Testis (tissue), 2 donors: Measurements from ENCODE around the gene BBS10.

Source experiments
- POLR2A ChIP-seq: fragments of 450-650 bp; IDR thresholded peaks from one replicate; pipeline ENCODE4 v1.6.1; 2017; ENCODE audit warnings: antibody characterized with exemption, mild to moderate bottlenecking, moderate library complexity
- TF ChIP-seq, protein P1 (sequence below), 3 experiments: fragments of 450-650 bp in 2 of 3; fragments of 200-600 bp in 1 of 3; sonication (generic) in 1 of 3; IDR thresholded peaks; one replicate each; pipeline ENCODE4 v1.5.1; 2016 to 2019; ENCODE audit warnings: antibody characterized with exemption in 3 of 3, mild to moderate bottlenecking in 2 of 3, moderate library complexity in 1 of 3

DNA sequence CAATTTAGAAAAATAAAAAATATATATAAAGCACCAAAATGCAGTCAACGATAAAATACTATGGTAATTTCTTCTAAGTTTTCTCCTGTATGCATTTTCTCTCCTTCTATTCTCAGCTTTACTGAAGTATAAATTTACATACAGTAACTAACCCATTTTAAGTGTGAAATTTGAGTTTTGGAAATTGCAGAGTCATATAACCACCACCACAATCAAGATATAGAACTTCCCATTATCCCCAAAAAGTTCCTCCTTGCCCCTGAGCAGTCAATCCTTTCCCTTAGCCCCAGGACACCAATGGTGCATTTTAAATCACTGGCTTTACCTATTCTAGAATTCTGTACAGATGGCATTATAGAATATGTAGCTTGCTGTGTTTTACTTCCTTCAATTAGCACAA is 31.0 kb upstream of the BBS10 start:
- TF ChIP-seq, protein P1, sequence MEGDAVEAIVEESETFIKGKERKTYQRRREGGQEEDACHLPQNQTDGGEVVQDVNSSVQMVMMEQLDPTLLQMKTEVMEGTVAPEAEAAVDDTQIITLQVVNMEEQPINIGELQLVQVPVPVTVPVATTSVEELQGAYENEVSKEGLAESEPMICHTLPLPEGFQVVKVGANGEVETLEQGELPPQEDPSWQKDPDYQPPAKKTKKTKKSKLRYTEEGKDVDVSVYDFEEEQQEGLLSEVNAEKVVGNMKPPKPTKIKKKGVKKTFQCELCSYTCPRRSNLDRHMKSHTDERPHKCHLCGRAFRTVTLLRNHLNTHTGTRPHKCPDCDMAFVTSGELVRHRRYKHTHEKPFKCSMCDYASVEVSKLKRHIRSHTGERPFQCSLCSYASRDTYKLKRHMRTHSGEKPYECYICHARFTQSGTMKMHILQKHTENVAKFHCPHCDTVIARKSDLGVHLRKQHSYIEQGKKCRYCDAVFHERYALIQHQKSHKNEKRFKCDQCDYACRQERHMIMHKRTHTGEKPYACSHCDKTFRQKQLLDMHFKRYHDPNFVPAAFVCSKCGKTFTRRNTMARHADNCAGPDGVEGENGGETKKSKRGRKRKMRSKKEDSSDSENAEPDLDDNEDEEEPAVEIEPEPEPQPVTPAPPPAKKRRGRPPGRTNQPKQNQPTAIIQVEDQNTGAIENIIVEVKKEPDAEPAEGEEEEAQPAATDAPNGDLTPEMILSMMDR (IDR thresholded peaks at IDR 0.05): no peak
- TF ChIP-seq POLR2A: no peak
